Activated T-cell treated with anti-CD3 and anti-CD28 coated beads for 48 hours (primary cell): Measurements from ENCODE around the gene YPEL1.

ENCODE experiments used
- DNase-seq: peaks from one replicate; pipeline ENCODE4 v3.0.0-alpha.2; 2020; ENCODE audit warnings: low read depth

The YPEL1 gene, protein sequence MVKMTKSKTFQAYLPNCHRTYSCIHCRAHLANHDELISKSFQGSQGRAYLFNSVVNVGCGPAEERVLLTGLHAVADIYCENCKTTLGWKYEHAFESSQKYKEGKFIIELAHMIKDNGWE

GRCh38 chr22:21735200-21736083 lies at the start of gene YPEL1:
Gene YPEL1, minus strand, starts transcription at chr22:21735794. Its CDS starts 25,050 bp downstream, at chr22:21710744.
- peak; percentile 96 for DNase-seq

GRCh38 chr22:21780259-21780658 lies 44.7 kb upstream of the YPEL1 start:
- DNase-seq, result no peak

DNA sequence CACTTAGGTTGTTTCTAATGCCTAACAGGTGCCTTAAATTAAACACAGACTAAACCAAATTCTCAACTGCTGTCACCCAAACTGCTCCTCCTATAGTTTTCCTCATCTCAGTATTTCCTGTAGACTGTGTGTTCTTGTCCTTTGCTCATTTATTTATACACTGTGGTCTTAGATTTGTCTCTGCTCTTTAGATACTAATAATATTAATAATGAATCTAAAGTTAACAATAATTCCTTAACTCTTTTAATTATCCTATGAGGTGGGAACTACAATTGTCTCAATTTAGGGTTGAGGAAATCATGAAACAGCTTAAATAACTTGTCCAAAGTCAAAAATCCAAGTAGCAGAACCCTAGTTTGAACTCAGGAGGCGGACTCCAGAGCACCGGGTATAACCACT lies 43.9 kb upstream of the YPEL1 start:
- no peak for DNase-seq

- DNase-seq, result no peak
Measured at GRCh38 chr22:21778705-21779363, 43.2 kb upstream of the YPEL1 start.

DNA sequence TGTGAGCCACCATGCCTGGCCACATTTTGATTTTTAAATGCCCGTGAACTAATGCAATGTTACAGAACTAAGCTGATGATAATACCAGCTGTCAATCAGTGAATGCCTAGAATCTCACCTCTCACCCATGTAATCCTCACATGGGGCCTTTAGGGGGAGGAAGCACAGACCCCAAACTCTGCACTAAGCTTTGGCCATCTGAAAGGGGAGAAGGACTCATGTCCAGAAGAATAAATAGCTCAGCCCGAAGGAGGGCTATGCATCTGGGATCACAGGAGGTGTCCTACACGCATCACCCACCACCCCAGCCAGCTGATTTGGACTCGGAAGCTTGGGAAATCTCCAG lies 36.0 kb upstream of the YPEL1 start:
- no peak for DNase-seq

GRCh38 chr22:21768435-21768834 lies 32.8 kb upstream of the YPEL1 start:
- DNase-seq, result no peak

GRCh38 chr22:21766691-21767462 lies 31.3 kb upstream of the YPEL1 start:
- peak; percentile 54 for DNase-seq

DNA sequence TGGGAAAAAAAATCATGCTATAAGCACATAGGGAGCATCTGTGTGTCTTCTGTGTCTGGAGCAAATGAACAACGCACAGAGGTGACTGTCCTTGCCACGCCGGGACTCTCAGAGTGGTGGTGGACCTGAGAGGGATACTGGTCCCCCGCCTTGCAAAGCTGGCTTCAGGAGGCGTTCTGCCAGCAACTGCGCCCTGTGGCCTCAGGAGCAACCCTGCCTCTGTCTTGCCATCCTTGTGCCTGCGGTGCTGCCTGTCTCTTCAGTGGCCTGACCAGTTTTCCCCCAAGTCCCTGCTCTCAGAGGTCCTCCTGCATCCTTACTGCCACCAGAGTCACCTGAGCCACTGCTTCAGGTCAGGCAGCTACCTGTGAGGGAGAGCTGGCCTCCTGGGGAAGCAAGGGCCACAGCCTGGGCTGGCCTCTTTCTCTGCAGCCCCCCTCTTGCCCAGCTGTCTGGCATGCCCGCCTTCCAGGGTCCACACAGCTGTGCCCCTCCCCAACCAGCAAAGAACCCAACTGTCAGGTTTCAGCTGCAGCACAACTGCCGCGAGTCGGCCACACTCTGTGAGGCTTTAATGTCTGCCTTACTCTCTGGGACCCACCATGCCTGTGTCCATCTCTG lies 30.4 kb upstream of the YPEL1 start:
- DNase-seq, result no peak

DNA sequence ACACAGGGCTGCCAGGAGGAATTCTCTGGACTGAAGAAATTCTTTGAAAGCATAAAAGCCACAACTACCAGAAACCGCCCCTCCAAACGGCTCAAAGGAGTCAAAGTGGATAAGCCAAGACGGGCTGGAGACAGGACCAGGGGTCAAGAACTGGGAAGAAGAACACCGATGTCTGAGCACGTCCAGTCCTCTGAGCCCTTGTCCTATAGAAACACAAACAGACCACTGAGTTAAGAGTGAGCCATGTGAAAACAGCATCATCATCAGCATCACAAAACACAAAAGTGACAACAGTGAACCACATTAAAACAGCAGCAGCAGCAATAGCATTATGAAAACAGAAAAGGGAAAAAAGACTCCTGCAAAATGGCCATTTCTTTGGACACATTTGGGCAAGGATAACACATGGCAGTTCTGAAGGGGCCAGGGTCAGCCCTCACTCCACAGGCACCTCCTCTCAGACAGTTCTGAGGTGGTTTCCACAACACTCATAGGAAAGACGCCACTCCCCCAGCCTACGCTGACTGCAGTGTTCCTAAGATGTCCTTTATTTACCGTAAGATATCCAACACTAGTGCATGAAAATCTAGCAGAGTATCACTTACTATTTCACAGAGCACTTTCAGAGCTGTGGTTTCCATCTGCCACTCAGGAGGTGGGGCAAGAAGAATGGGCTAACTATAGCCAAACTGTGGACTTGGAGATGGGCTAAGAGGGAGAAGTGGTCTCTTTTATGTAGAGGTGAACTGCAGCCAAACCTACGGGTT lies 28.6 kb upstream of the YPEL1 start:
- peak; percentile 20 for DNase-seq

- peak; percentile 41 for DNase-seq
Measured at GRCh38 chr22:21762712-21763581, 27.4 kb upstream of the YPEL1 start.

DNA sequence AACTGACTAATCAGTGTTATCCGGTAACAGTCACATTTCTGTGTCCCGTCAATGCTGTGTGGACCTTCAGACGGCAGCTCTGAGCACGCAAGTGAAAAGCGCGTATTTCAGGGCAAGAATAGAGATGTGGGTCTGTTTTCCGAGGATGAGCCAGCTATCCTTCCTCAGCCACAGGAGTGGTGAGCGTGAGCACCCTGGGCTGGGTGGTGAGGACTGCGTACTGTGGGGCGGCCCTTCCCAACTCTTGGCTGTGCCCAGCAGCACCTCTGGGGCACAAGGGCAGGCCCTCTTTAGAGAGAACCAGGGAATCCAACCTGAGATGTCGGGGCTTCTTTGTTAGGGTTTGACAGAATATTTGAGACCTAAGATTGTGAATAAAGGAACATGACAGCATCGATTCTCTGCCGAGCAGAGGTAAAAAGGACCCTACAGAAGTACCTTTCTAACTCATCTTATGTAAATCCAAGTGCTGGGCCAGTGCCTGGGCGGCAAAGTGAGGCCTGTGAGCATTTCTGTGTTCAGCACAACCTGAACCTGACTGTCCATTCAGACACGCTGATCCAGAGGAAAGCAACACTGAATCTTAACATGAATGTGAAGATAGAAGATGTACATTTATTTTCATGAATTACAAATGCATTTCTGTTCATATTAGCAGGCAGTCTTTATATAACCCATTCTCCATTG lies 26.5 kb upstream of the YPEL1 start:
- no peak for DNase-seq

DNA sequence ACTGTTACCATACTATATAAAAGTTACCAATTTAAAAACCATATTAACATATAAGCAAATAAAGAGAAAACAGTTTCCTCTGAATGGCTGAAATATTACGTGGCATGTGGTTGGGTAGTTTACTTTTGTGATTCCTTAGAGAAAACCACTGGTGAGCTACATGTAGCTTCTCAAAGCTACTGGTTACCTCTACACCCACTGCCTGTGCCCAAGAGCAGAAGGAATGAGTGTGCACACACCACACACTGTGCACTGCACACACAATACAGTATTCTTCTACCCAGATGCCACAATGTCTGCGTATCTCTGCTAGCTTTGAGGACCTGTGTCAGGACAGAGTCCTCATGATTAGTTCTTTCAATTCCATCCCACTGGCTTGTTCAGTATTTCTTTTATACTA lies 25.5 kb upstream of the YPEL1 start:
- peak; percentile 18 for DNase-seq

- no peak for DNase-seq
Measured at GRCh38 chr22:21760640-21761039, 25.0 kb upstream of the YPEL1 start.

- DNase-seq, result no peak
Measured at GRCh38 chr22:21759646-21760376, 24.2 kb upstream of the YPEL1 start.

GRCh38 chr22:21759093-21759492 lies 23.5 kb upstream of the YPEL1 start:
- DNase-seq, result no peak

- DNase-seq, result no peak
Measured at GRCh38 chr22:21758091-21758864, 22.7 kb upstream of the YPEL1 start.

- DNase-seq, result no peak
Measured at GRCh38 chr22:21755851-21756284, 20.3 kb upstream of the YPEL1 start.

DNA sequence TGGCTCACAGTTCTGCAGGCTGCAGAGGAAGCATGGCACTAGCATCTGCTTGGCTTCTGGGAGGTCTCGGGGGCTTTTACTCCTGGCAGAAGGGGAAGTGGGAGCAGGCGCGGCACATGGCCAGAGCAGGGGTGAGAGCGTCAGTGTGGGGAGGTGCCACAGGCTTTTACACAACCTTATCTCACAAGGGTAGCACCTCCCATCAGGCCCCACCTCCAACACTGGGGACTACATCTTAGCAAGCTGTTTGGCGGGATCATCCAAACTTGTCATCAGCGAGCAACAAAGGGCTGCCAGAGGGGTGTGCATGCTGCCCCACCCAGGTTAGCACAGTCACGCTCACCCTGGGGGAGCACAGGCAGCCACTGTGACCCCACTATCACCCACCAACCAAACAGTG lies 18.9 kb upstream of the YPEL1 start:
- no peak for DNase-seq
